ENCODE data around the gene PTH1R.

- TF ChIP-seq GATA2 (IDR thresholded peaks at IDR 0.05; ENCODE audit: low read depth, low read length), result no peak
- no peak for TF ChIP-seq GATA3 (IDR thresholded peaks at IDR 0.05; ENCODE audit: low read depth, low read length)
These were observed 38.8 kb downstream of the PTH1R start for GRCh38 chr3:46916278-46916677.

All from SH-SY5Y (cell line).